WTC11 (cell line): ENCODE data around the gene RSPO3.

Experiments
- AFF4 ChIP-seq: sonication (generic); formaldehyde crosslinking; IDR thresholded peaks from 2 replicates; pipeline ENCODE4 v1.8.1; 2023; ENCODE audit warnings: mild to moderate bottlenecking, missing genetic modification reagents, borderline replicate concordance
- CTCF ChIP-seq: fragments of 200-600 bp; IDR thresholded peaks from 2 replicates; pipeline ENCODE4 v1.8.0; 2022; ENCODE audit warnings: antibody characterized with exemption
- E2F4 ChIP-seq: sonication (generic); formaldehyde crosslinking; IDR thresholded peaks from 2 replicates; pipeline ENCODE4 v1.8.1; 2022; ENCODE audit warnings: low read depth, mild to moderate bottlenecking, moderate library complexity, missing genetic modification reagents, borderline replicate concordance
- E2F5 ChIP-seq: sonication (generic); formaldehyde crosslinking; IDR thresholded peaks from 2 replicates; pipeline ENCODE4 v1.8.1; 2022; ENCODE audit warnings: mild to moderate bottlenecking, moderate library complexity, missing genetic modification reagents
- MAX ChIP-seq: sonication (generic); formaldehyde crosslinking; IDR thresholded peaks from 2 replicates; pipeline ENCODE4 v1.8.0; 2022; ENCODE audit warnings: mild to moderate bottlenecking, missing genetic modification reagents
- NFYB ChIP-seq: sonication (generic); formaldehyde crosslinking; conservative IDR thresholded peaks from 2 replicates; pipeline ENCODE4 v1.8.0; 2022; ENCODE audit warnings: low read depth, missing genetic modification reagents
- NR3C1 ChIP-seq: sonication (generic); formaldehyde crosslinking; conservative IDR thresholded peaks from 2 replicates; pipeline ENCODE4 v1.8.1; 2023; ENCODE audit warnings: low read depth, mild to moderate bottlenecking, missing genetic modification reagents
- PREB ChIP-seq: sonication (generic); formaldehyde crosslinking; IDR thresholded peaks from 2 replicates; pipeline ENCODE4 v1.8.1; 2022; ENCODE audit warnings: mild to moderate bottlenecking, missing genetic modification reagents, moderate library complexity, borderline replicate concordance
- SMAD3 ChIP-seq: sonication (generic); formaldehyde crosslinking; IDR thresholded peaks from 2 replicates; pipeline ENCODE4 v1.8.0; 2022; ENCODE audit warnings: missing genetic modification reagents, mild to moderate bottlenecking, borderline replicate concordance
- SP1 ChIP-seq: sonication (generic); formaldehyde crosslinking; conservative IDR thresholded peaks from 2 replicates; pipeline ENCODE4 v1.8.1; 2022; ENCODE audit warnings: missing genetic modification reagents
- ZBTB21 ChIP-seq: sonication (generic); formaldehyde crosslinking; IDR thresholded peaks from 2 replicates; pipeline ENCODE4 v1.8.1; 2023; ENCODE audit warnings: mild to moderate bottlenecking, missing genetic modification reagents, borderline replicate concordance
- ZNF121 ChIP-seq: sonication (generic); formaldehyde crosslinking; IDR thresholded peaks from 2 replicates; pipeline ENCODE4 v1.8.0; 2023; ENCODE audit warnings: missing genetic modification reagents
- ZNF138 ChIP-seq: sonication (generic); formaldehyde crosslinking; conservative IDR thresholded peaks from 2 replicates; pipeline ENCODE4 v1.8.1; 2022; ENCODE audit warnings: mild to moderate bottlenecking, moderate library complexity, missing genetic modification reagents
- ZNF281 ChIP-seq: sonication (generic); formaldehyde crosslinking; IDR thresholded peaks from 2 replicates; pipeline ENCODE4 v1.8.0; 2023; ENCODE audit warnings: mild to moderate bottlenecking, missing genetic modification reagents

- TF ChIP-seq PREB (CRISPR knock-in tag) (no peak), ZNF121 (CRISPR knock-in tag) (no peak), NR3C1 (CRISPR knock-in tag) (no peak), CTCF (no peak), SMAD3 (CRISPR knock-in tag) (no peak), ZNF138 (CRISPR knock-in tag) (no peak), ZBTB21 (CRISPR knock-in tag) (no peak), ZNF281 (CRISPR knock-in tag) (no peak), NFYB (no peak), SP1 (CRISPR knock-in tag) (no peak), E2F4 (CRISPR knock-in tag) (no peak), E2F5 (CRISPR knock-in tag) (no peak), MAX (CRISPR knock-in tag) (no peak), AFF4 (CRISPR knock-in tag) (no peak)
Observed at GRCh38 chr6:127199470-127199869, 81.0 kb downstream of the RSPO3 start.
